ENCODE measurements around the gene IFNGR1. TPM values are rescaled to one million over a fixed set of nuclear protein-coding genes. Genes with fewer than 3 reads are reported as not detected.

The IFNGR1 gene
- total RNA-seq, 3 donors from 2014 or later, result 126 to 207 (median 144) TPM

DNA sequence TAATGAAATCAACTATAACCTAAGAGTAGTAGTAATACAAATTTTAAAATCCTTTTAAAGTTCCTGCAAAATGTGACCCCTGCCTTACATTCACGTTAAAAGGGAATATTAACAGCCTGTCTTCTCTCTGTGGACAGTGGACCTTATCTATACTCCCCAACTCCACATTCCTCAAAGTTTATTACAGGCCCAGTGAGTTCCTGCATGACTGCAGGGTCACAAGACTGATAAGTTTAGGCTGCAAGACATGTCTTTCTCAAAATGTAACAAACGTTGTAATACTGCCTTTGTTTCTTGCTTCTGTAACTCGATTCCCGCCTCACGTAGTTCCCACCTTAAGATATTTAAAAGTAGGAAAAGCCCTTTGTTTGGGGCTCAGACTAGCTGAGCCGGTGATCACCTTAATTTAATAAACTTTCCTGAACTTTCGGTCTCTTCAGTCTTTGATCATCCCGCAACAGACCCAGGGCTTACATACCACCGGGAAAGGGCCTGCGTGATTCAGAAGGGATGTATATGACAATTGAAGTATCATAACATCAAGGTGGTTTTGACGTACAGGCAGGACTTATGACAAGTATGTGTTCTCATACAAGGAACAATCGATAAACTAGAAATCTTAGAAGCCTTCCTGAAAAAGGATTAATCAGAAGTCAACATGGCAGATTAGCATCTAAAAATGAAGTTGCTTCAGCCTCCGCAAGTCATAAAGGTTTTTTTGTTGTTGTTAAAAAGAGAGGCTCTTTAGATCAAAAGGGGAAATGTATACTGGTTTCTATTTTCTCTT, 48.7 kb downstream of the IFNGR1 start:
- Histone ChIP-seq H3K27ac (peak overlapping the region in 1 of 2 donors; percentile 71), H3K36me3 (no peaks in the 10 kb centered on the region), H3K27me3 (no peaks in the 10 kb centered on the region), H3K9me3 (no peaks in the 10 kb centered on the region), H3K4me1 (peaks cover 0 to 11% of the 10 kb centered on the region in 2 donors), H3K4me3 (no peak overlapping the region)
- intact Hi-C loops (cut with DNase I; ENCODE audit: low total_unique reads), result no loop called here
- TF ChIP-seq, protein P1, sequence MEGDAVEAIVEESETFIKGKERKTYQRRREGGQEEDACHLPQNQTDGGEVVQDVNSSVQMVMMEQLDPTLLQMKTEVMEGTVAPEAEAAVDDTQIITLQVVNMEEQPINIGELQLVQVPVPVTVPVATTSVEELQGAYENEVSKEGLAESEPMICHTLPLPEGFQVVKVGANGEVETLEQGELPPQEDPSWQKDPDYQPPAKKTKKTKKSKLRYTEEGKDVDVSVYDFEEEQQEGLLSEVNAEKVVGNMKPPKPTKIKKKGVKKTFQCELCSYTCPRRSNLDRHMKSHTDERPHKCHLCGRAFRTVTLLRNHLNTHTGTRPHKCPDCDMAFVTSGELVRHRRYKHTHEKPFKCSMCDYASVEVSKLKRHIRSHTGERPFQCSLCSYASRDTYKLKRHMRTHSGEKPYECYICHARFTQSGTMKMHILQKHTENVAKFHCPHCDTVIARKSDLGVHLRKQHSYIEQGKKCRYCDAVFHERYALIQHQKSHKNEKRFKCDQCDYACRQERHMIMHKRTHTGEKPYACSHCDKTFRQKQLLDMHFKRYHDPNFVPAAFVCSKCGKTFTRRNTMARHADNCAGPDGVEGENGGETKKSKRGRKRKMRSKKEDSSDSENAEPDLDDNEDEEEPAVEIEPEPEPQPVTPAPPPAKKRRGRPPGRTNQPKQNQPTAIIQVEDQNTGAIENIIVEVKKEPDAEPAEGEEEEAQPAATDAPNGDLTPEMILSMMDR (IDR thresholded peaks at IDR 0.05), result no peak
- no peak for TF ChIP-seq POLR2AphosphoS5 (IDR thresholded peaks at IDR 0.05)
- no peak for TF ChIP-seq POLR2A (IDR thresholded peaks at IDR 0.05)
- DNase-seq (ENCODE audit: low spot score in 2 of 2), result no peak

DNA sequence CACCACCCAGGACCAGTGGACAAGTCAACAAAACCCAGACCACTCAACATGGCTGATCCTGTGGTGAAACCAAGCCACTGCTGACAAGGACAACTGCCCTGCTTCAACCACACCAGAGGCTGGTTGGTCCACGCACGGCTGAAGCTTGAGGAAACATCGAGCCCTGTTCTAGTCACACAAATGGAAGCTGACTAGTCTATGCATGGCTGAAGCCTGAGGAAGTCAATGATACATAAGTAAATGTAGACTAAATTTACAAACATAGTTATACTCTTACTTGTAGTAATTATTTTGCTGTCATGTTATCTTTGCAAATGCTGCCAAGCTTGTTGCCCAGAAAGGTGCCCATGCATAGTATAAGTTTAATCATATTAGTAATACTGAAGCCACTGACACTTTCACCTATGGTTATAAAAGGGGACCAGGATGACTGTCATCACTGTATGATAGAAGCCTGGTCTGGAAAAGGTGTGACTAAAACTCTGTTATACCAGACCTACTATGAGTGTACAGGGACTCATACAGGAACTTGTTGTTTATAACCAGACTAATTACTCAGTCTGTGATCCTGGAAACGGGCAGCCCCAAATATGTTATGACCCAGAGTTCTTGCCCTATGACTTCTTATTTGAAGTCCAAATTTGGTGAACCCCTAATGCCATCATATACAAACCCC, 51.3 kb downstream of the IFNGR1 start:
- no peaks in the 10 kb centered on the region for H3K9me3 ChIP-seq
- no peaks in the 10 kb centered on the region for H3K27me3 ChIP-seq
- H3K4me1 ChIP-seq, result peaks cover 0 to 11% of the 10 kb centered on the region in 2 donors
- intact Hi-C loops (cut with DNase I; ENCODE audit: low total_unique reads), result no loop called here
- no peak overlapping the region for H3K27ac ChIP-seq
- H3K4me3 ChIP-seq, result no peak overlapping the region
- TF ChIP-seq POLR2A (IDR thresholded peaks at IDR 0.05) (no peak), POLR2AphosphoS5 (IDR thresholded peaks at IDR 0.05) (no peak)
- TF ChIP-seq, protein P1 (IDR thresholded peaks at IDR 0.05), result no peak
- H3K36me3 ChIP-seq, result no peaks in the 10 kb centered on the region
- DNase-seq (ENCODE audit: low spot score in 2 of 2), result no peak

DNA sequence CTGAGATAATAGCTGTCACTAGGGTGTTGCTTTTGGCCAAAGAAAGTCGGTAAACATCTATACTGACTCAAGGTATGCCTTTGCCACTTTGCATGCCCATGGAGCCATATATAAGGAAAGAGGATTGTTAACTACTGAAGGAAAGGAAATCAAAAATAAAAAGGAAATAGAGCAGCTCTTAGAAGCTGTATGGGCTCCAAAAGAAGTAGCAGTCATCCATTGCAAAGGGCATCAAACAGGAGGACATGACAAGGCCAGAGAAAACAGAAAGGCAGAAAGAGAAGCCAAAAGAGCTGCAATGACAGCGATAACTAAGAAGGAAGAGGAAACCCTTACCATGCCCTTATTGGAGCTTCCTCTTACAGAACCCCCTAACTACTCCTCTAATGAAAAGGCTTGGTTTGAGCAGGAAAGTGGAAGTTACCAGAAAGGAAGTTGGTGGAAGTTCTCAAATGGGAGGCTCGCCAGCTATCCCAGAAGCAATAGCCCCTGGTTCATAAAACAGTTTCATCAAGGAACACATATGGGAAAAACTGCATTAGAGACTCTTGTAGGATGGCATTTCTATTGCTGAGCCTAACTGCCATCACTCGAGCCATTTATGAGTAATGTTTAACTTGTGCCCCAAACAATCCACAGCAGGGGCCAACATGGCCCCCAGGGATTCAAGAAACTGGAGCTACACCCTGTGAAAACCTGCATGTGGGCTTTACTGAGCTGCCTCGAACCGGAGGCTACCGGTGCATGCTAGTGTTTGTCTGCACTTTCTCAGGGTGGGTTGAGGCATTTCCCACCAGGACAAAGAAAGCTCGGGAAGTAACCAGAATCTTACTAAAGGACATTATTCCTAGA, 52.7 kb downstream of the IFNGR1 start:
- intact Hi-C loops (cut with DNase I; ENCODE audit: low total_unique reads), result no loop called here
- no peak overlapping the region for H3K4me3 ChIP-seq
- no peak for DNase-seq (ENCODE audit: low spot score in 2 of 2)
- H3K9me3 ChIP-seq, result no peaks in the 10 kb centered on the region
- H3K27me3 ChIP-seq, result no peaks in the 10 kb centered on the region
- H3K36me3 ChIP-seq, result no peaks in the 10 kb centered on the region
- no peak for TF ChIP-seq POLR2AphosphoS5 (IDR thresholded peaks at IDR 0.05)
- TF ChIP-seq POLR2A (IDR thresholded peaks at IDR 0.05), result no peak
- TF ChIP-seq, protein P1 (IDR thresholded peaks at IDR 0.05), result no peak
- H3K4me1 ChIP-seq, result peaks cover 0 to 8% of the 10 kb centered on the region in 2 donors
- H3K27ac ChIP-seq, result no peak overlapping the region

DNA sequence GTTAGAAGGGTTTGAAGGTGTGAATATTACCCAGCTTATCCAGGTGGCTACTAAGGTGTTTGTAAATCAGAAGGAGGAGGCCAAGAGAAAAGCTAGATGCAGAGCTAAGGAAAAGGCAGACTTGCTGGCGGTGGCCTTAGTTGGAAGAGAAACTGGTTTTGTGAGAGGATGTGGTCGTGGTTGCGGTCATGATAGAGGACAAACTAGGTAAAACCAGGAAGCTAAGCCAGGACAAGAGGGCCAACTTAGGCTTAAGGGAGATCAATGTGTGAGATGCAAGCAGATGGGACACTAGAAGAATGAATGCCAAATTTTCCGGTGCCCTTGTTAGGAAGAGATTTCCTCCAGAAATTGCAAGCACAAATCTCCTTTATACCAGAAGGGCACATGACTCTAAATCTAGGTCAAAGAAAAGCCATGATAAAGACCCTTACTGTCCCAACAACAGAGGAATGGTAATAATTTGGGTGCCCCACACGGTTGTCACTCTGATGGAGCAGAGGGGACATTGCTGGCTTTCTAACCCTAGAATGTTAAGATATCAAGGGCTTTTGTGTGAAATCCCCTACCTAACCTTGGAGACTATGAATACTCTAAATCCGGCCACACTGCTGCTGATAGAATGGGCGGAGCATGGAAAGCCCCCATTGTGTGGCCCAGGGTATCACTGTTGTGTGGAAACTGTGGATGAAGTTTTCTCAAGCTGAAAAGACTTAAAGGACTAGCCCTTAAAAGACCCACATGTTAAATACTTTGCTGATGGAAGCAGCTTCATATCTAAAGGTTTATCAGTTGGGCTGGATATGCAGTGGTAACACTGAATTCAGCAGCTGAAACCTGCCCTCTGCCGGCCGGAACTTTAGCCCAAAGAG, 53.6 kb downstream of the IFNGR1 start:
- H3K9me3 ChIP-seq, result no peaks in the 10 kb centered on the region
- intact Hi-C loops (cut with DNase I; ENCODE audit: low total_unique reads), result no loop called here
- H3K27ac ChIP-seq, result peak overlapping the region; percentile 37 to 38
- H3K36me3 ChIP-seq, result no peaks in the 10 kb centered on the region
- TF ChIP-seq, protein P1 (IDR thresholded peaks at IDR 0.05), result no peak
- no peaks in the 10 kb centered on the region for H3K27me3 ChIP-seq
- H3K4me3 ChIP-seq, result no peak overlapping the region
- no peak for DNase-seq (ENCODE audit: low spot score in 2 of 2)
- H3K4me1 ChIP-seq, result peaks cover 0 to 11% of the 10 kb centered on the region in 2 donors

Measured in breast epithelium (tissue), 4 donors.